KOPT-K1 (cell line): Measurements from ENCODE around the gene CCDC38.

Source experiments
- H3K27ac ChIP-seq: fragments of 200-600 bp; sonication (generic); 2 replicates; pipeline ENCODE4 v1.5.1; 2016; ENCODE audit warnings: antibody characterized with exemption, mild to moderate bottlenecking, low read depth, low read length; ENCODE audit not compliant: poor library complexity, severe bottlenecking
- H3K36me3 ChIP-seq: fragments of 200-600 bp; sonication (generic); 2 replicates; pipeline ENCODE4 v1.5.1; 2017; ENCODE audit warnings: antibody characterized with exemption, mild to moderate bottlenecking, low read length, moderate library complexity; ENCODE audit not compliant: insufficient read depth
- H3K9me3 ChIP-seq: fragments of 200-600 bp; sonication (generic); 2 replicates; pipeline ENCODE4 v1.5.1; 2017; ENCODE audit warnings: antibody characterized with exemption, low read length, mild to moderate bottlenecking; ENCODE audit not compliant: insufficient read depth, poor library complexity, severe bottlenecking

CCDC38 gene

GRCh38 chr12:95881331-95881955 is 61.0 kb downstream of the CCDC38 start:
- peaks cover 18% of the 10 kb centered on the region for H3K9me3 ChIP-seq
- no peaks in the 10 kb centered on the region for H3K36me3 ChIP-seq
- no peak overlapping the region for H3K27ac ChIP-seq

DNA sequence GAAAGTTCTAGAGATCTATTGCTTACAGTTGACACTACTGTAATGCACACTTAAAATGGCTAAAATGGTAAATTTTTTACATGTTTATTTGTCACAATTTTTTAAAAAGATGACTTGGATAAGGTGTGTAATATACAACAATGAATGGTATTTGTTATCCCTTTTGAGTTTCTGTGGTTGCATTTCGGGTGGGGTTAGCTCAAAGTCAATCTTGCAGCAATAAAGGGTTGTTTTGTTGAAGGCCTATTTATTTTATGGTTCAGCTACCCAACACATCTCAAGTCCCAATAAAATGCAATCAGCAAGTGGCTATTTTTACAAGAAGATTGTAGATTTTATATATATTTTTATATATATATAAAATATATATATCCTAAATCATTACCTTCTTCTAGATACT is 61.5 kb downstream of the CCDC38 start:
- H3K27ac ChIP-seq: no peak overlapping the region
- peaks cover 23% of the 10 kb centered on the region for H3K9me3 ChIP-seq
- H3K36me3 ChIP-seq: no peaks in the 10 kb centered on the region

DNA sequence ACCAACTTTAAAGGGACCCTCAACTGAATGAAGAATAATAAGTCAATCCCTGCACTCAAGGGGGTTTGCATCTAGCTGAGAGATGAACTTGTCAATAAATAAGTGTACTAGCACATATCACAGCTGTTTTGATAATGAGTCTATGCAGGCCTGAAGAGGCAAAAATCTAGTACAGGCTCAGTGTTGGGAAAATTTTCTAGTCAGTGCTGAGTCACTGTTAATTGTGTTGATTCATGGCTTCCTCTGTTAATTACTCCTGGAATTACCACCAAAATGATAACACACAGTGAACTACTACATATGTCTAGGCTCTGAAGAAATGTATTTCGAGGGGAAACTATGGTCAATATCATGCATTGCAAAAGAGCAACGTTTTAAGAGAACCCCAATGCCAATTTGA is 64.8 kb downstream of the CCDC38 start:
- Histone ChIP-seq H3K27ac (no peak overlapping the region), H3K36me3 (peaks cover 17% of the 10 kb centered on the region), H3K9me3 (peaks cover 20% of the 10 kb centered on the region)

GRCh38 chr12:95874452-95874851 is 68.0 kb downstream of the CCDC38 start:
- H3K36me3 ChIP-seq: peaks cover 43% of the 10 kb centered on the region
- H3K27ac ChIP-seq: no peak overlapping the region
- peaks cover 20% of the 10 kb centered on the region for H3K9me3 ChIP-seq

DNA sequence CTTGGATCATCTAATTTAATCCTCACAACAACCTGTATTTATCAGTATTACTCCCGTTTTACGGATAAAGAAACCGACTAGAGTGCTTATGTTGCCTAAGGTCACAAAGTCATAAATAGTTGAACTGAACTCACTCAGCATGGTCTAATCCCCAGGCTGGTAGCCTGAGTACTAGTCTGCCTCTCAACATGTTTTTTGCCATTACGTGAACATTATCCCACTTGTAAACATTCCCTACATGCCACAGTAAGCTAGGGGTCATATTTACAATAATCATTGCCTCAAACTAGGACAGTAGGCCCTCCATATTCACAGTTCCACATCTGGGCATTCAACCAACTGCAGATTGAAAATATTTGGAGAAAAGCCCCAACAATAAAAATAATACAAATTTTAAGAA is 71.5 kb downstream of the CCDC38 start:
- no peak overlapping the region for H3K27ac ChIP-seq
- no peaks in the 10 kb centered on the region for H3K9me3 ChIP-seq
- H3K36me3 ChIP-seq: peaks cover 79% of the 10 kb centered on the region

GRCh38 chr12:95863337-95863736 is 79.1 kb downstream of the CCDC38 start:
- H3K9me3 ChIP-seq: peaks cover 9% of the 10 kb centered on the region
- no peak overlapping the region for H3K27ac ChIP-seq
- peaks cover 80% of the 10 kb centered on the region for H3K36me3 ChIP-seq

DNA sequence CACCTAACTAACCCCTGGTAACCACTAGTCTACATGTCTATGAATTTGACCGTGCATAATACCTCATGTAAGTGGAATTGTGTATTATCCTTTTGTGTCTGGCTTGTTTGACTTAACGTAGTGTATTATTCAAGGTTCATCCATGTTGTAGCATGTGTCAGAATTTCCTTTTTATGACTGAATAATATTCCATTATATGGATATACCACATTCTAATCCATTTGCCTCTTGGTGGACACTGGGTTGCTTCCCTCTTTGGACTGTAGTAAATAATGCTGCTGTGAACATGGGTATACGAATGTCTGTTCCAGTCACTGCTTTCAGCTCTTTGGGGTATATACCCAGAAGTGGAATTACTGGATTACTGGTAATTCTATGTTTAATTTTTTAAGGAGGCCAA is 80.4 kb downstream of the CCDC38 start:
- Histone ChIP-seq H3K27ac (no peak overlapping the region), H3K36me3 (peaks cover 67% of the 10 kb centered on the region), H3K9me3 (peaks cover 9% of the 10 kb centered on the region)

GRCh38 chr12:95859947-95860850 is 82.2 kb downstream of the CCDC38 start:
- Histone ChIP-seq H3K9me3 (peaks cover 9% of the 10 kb centered on the region), H3K27ac (peak overlapping the region; percentile 67), H3K36me3 (peaks cover 49% of the 10 kb centered on the region)

DNA sequence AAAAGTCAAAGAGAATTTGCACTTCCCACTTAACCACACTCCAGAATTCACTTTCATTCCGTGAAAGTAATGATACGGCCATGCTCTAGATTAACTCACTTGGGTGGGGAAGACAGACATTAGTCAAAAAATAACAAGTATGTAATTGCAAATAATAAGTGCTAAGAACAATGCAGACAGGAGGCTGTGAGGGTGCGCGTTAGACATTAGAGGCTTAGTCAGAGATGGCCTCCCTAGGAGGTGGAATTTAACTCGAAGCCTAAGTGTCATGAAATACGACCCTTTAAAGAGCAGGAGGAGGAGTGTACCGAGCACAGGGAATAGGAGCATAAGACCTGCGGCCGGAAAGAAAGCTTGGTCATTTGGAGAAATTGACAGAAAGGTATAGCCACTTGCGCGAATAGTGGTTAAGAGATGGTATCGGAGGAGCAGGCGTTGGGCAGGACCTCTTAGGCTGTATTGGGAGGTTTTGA is 83.0 kb downstream of the CCDC38 start:
- Histone ChIP-seq H3K9me3 (peaks cover 9% of the 10 kb centered on the region), H3K36me3 (peaks cover 41% of the 10 kb centered on the region), H3K27ac (peak overlapping the region; percentile 67)

DNA sequence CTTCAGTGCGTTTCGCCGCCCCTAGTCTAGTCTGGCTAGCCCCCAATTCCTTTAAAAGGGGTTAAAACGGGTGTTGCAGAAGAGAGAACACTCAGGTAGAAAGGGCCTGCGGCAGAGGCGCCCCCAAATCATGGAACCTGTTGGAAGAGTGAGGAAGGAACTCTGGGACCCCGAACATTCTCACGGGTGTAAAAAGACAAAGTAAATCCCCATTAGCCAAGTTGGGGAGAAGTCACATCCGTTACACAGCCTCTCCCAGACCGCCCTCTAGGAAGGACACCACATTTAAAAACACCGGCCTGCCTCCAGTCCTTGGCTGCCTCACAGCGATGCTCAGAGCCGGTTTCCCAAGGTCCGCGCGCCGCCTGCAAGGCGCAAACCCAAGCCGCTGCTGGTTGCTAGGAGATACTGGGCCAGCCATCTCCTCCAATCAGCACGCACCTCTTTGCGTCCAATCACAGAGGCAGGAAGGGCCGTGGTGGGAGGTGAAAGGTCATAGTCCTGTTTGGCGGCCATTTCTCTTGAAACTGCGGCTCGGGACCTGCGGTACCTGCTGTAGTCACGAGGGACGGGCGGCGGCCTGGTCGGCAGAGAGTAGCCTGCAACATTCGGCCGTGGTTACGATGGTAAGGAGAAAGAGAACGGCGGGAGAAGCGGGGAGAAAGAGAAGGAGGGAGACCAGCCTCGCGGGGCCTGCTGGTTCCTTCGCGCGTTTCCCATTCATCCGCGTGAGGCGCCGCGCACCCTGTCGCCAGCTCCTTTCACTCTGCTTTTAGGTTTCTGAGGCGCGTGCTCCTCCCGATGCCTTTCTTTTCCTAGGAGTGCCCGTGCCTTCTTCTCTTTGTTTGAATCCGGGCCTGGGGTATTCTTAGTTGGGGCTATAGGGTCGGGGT is 83.7 kb downstream of the CCDC38 start, which contains the start of gene SNRPF:
Gene SNRPF, plus strand, starts transcription at position 502 of the 893 bp plus-strand sequence. Its CDS starts 122 bp downstream, at position 624.
- Histone ChIP-seq H3K27ac (peak within 1 kb of the TSS; percentile 67), H3K36me3 (peaks cover 34% of the 10 kb centered on the region), H3K9me3 (peaks cover 9% of the 10 kb centered on the region)

GRCh38 chr12:95857799-95858198 is 84.6 kb downstream of the CCDC38 start:
- peaks cover 25% of the 10 kb centered on the region for H3K36me3 ChIP-seq
- H3K27ac ChIP-seq: no peak overlapping the region
- peaks cover 9% of the 10 kb centered on the region for H3K9me3 ChIP-seq

- peaks cover 4% of the 10 kb centered on the region for H3K9me3 ChIP-seq
- H3K27ac ChIP-seq: no peak overlapping the region
- H3K36me3 ChIP-seq: peaks cover 19% of the 10 kb centered on the region
These were observed 85.3 kb downstream of the CCDC38 start for GRCh38 chr12:95857156-95857555.

- Histone ChIP-seq H3K36me3 (no peaks in the 10 kb centered on the region), H3K9me3 (no peaks in the 10 kb centered on the region), H3K27ac (no peak overlapping the region)
These were observed 90.3 kb downstream of the CCDC38 start for GRCh38 chr12:95852133-95852532.

- H3K36me3 ChIP-seq: no peaks in the 10 kb centered on the region
These were observed 90.8 kb downstream of the CCDC38 start for GRCh38 chr12:95851606-95852005.

More at GRCh38 chr12:95851606-95852005, 90.8 kb downstream of the CCDC38 start:
- no peaks in the 10 kb centered on the region for H3K9me3 ChIP-seq
- H3K27ac ChIP-seq: no peak overlapping the region
